ENCODE measurements around the gene ATP6V1C2. TPM values are rescaled to one million over a fixed set of nuclear protein-coding genes. Genes with fewer than 3 reads are reported as not detected.

Gene ATP6V1C2
- total RNA-seq, 1 donor from 2014 or later = 0.26 TPM

DNA sequence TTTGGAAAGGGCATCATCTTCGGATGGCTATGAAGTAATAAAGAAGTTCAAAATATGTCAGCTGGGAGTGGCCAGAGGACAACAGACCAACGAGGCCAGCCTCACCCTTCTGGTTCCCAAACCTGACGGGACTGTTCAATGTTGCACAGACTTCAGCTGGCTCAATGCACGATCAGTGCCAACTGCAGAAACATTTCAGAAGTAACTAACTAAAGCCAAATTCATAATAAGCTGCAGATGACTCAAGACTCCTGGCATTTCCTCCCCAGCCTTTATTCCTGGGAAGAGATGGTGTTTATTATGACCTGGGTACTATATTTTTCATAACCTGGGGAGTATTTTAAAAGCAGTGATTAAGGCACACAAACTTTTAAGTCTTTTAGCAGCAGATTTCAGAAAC lies 3.8 kb upstream of the ATP6V1C2 start:
- no peak overlapping the region for H3K4me3 ChIP-seq (ENCODE audit: low read depth, low read length)
- peaks cover 18% of the 10 kb centered on the region for H3K27me3 ChIP-seq (ENCODE audit: control insufficient read depth, insufficient read depth, low read length)
- TF ChIP-seq, protein P1, sequence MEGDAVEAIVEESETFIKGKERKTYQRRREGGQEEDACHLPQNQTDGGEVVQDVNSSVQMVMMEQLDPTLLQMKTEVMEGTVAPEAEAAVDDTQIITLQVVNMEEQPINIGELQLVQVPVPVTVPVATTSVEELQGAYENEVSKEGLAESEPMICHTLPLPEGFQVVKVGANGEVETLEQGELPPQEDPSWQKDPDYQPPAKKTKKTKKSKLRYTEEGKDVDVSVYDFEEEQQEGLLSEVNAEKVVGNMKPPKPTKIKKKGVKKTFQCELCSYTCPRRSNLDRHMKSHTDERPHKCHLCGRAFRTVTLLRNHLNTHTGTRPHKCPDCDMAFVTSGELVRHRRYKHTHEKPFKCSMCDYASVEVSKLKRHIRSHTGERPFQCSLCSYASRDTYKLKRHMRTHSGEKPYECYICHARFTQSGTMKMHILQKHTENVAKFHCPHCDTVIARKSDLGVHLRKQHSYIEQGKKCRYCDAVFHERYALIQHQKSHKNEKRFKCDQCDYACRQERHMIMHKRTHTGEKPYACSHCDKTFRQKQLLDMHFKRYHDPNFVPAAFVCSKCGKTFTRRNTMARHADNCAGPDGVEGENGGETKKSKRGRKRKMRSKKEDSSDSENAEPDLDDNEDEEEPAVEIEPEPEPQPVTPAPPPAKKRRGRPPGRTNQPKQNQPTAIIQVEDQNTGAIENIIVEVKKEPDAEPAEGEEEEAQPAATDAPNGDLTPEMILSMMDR (IDR thresholded peaks at IDR 0.05; ENCODE audit: insufficient read depth, low read length, severe bottlenecking) = no peak
- DNase-seq (ENCODE audit: low read depth) (peak; percentile 79), FAIRE-seq (no peak)
- no peaks in the 10 kb centered on the region for H3K36me3 ChIP-seq (ENCODE audit: control insufficient read depth, insufficient read depth, low read length)

DNA sequence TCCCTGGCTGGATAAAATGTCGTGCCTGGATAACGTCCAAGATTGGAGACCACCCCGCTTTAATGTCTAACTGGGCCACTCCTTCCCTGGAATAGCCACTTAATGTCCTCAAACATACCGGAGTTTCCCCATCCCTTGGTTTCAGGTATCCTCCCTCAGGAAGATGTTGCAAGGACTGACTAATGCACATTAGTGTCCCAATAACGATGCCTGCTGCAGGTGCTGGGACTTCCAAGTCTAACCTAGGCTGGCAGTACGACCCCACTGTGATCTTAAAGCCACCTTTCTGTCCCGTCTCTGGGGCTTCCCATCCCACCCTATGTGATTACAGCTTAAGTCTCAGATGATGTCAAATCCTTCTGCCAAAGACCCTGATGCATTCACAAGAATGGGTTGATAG lies 1.1 kb upstream of the ATP6V1C2 start:
- FAIRE-seq (no peak), DNase-seq (ENCODE audit: low read depth) (peak; percentile 76)
- no peak overlapping the region for H3K4me3 ChIP-seq (ENCODE audit: low read depth, low read length)
- TF ChIP-seq, protein P1 (IDR thresholded peaks at IDR 0.05; ENCODE audit: insufficient read depth, low read length, severe bottlenecking) = no peak
- no peaks in the 10 kb centered on the region for H3K36me3 ChIP-seq (ENCODE audit: control insufficient read depth, insufficient read depth, low read length)
- H3K27me3 ChIP-seq (ENCODE audit: control insufficient read depth, insufficient read depth, low read length) = peaks cover 29% of the 10 kb centered on the region

DNA sequence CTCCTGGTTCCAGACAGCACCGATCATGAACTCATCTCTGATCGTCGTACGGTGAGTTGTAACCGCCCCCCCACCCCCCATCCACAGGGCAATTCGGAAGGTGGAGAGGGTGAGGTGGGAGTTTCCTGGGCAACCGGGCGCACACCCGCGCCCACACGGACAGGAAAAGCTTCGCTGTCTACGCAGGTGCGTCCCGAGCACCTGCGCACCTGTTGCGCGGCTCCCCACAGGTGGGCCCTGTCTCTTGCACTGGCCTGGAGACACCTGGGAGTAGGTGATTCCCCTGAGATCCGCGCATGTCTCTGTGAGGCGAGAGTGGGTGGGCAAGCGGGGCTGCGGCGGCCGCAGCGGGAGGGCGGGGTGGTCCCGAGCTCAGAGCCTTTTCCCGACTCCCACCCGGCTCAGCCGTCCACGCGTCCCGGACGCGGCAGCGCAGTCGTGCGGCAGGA lies 459 bp upstream of the ATP6V1C2 start:
- TF ChIP-seq, protein P1 (IDR thresholded peaks at IDR 0.05; ENCODE audit: insufficient read depth, low read length, severe bottlenecking) = no peak
- no peak for FAIRE-seq

DNA sequence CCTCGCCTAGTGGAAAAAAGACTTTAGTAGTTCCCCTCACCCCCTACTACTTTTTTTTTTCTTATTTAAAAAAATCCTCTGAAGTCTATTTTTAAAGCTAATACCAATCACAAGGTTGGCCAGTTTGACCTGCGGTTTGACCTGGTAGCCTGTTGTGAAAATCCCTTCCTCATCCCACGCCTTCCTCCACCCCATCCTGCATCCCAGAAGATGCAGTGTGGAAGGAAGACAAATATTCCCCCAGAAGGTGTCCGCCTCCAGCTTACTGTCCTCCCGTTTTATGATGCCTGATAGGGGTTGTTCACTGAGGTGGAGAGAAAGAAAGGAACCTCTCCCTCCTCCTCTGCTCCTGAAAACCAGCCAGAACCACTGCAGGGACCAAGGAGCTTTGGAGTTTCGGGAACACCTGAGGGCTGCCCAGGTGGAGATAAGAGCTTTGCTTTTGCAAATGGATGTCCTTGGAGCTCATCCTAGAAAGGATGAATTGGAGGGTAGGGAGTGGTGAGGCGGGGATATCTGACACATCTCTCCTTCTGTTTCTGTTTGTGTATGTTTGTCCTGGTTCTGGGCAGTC lies 909 bp downstream of the ATP6V1C2 start:
- peaks cover 30% of the 10 kb centered on the region for H3K27me3 ChIP-seq (ENCODE audit: control insufficient read depth, insufficient read depth, low read length)
- H3K36me3 ChIP-seq (ENCODE audit: control insufficient read depth, insufficient read depth, low read length) = no peaks in the 10 kb centered on the region
- FAIRE-seq (no peak), DNase-seq (ENCODE audit: low read depth) (no peak)
- TF ChIP-seq, protein P1 (IDR thresholded peaks at IDR 0.05; ENCODE audit: insufficient read depth, low read length, severe bottlenecking) = no peak
- no peak overlapping the region for H3K4me3 ChIP-seq (ENCODE audit: low read depth, low read length)

More for the DNA sequence above, 459 bp upstream of the ATP6V1C2 start:
- peaks cover 30% of the 10 kb centered on the region for H3K27me3 ChIP-seq (ENCODE audit: control insufficient read depth, insufficient read depth, low read length)
- no peaks in the 10 kb centered on the region for H3K36me3 ChIP-seq (ENCODE audit: control insufficient read depth, insufficient read depth, low read length)
- H3K4me3 ChIP-seq (ENCODE audit: low read depth, low read length) = peak overlapping the region; percentile 11
- no peak for DNase-seq (ENCODE audit: low read depth)

DNA sequence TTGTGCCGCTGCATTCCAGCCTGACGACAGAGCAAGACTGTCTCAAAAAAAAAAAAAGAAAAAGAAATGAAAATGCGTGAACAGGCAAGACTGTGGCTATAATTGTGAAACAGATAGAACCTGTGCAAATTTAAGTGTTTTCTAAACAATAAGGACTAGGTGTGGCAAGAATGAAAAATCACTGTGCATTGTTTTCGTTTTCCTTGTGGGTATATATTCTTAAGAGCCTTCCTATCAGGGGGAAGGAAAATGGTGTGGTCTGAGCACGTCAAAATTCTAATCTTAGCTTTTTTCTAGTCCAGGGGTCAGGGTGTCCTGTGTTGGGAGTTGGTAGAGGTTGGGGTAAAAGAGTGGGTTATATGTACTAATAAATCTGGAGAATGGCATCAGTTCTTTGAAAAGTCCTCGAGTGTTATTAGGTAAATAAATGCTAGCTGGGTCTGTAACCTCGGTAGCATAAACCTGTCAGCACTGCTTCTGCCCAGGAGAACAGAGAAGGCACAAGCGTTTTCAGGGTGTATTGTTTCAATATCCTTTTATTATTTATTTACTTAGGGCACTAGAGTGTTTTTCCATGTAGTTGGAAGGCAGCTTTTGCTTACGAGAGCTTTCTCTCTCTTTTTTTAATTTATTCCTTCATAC lies 11.6 kb downstream of the ATP6V1C2 start:
- no peak for FAIRE-seq
- TF ChIP-seq, protein P1 (IDR thresholded peaks at IDR 0.05; ENCODE audit: insufficient read depth, low read length, severe bottlenecking) = no peak

More for the DNA sequence above, 11.6 kb downstream of the ATP6V1C2 start:
- H3K36me3 ChIP-seq (ENCODE audit: control insufficient read depth, insufficient read depth, low read length) = no peaks in the 10 kb centered on the region
- no peak overlapping the region for H3K4me3 ChIP-seq (ENCODE audit: low read depth, low read length)
- no peak for DNase-seq (ENCODE audit: low read depth)
- no peaks in the 10 kb centered on the region for H3K27me3 ChIP-seq (ENCODE audit: control insufficient read depth, insufficient read depth, low read length)

All from bronchial epithelial cell (primary cell).